ENCODE results near the gene HGFAC. TPM values are rescaled to one million over a fixed set of nuclear protein-coding genes. Genes with fewer than 3 reads are reported as not detected.

Gene HGFAC
- total RNA-seq, 1 experiment from 2014 or later = 0.37 TPM

GRCh38 chr4:3427706-3428446, 13.9 kb upstream of the HGFAC start:
- Histone ChIP-seq H3K23me2 (ENCODE audit: insufficient read length, low read depth, low read length, poor library complexity, severe bottlenecking) (no peaks in the 10 kb centered on the region), H4K8ac (replicated peaks; ENCODE audit: insufficient read length, low read depth, low read length) (no peak overlapping the region), H3K9me3 (ENCODE audit: control insufficient read depth, low read depth, low read length) (no peaks in the 10 kb centered on the region), H3K79me2 (ENCODE audit: insufficient read depth, low read length) (no peaks in the 10 kb centered on the region), H4K91ac (ENCODE audit: insufficient read length, low read depth, low read length) (no peak overlapping the region), H3K56ac (ENCODE audit: insufficient read length, low read depth, low read length) (no peak overlapping the region), H2BK5ac (ENCODE audit: insufficient read length, low read length) (no peak overlapping the region), H2AK5ac (ENCODE audit: insufficient read length, low read length) (no peak overlapping the region), H3K9ac (ENCODE audit: extremely low read depth, insufficient read length, low read length) (no peak overlapping the region), H3K27ac (ENCODE audit: insufficient read length, low read depth, low read length) (no peak overlapping the region), H3K4me2 (ENCODE audit: insufficient read depth, insufficient read length, low read length) (no peak overlapping the region), H4K5ac (ENCODE audit: insufficient read length, low read depth, low read length) (no peak overlapping the region), H2BK12ac (ENCODE audit: insufficient read length, low read depth, low read length) (no peak overlapping the region), H3K4me1 (ENCODE audit: insufficient read depth, low read length) (no peaks in the 10 kb centered on the region), H3K23ac (ENCODE audit: insufficient read length, low read depth, low read length) (no peak overlapping the region), H3K4ac (ENCODE audit: low read depth, low read length) (no peak overlapping the region), H3K27me3 (ENCODE audit: insufficient read depth, low read length) (no peaks in the 10 kb centered on the region), H3T11ph (ENCODE audit: low read length) (no peak overlapping the region), H3K18ac (ENCODE audit: insufficient read length, low read depth, low read length) (no peak overlapping the region), H3K79me1 (ENCODE audit: insufficient read depth, low read depth, low read length, poor library complexity, severe bottlenecking) (no peaks in the 10 kb centered on the region), H2AFZ (ENCODE audit: low read length) (no peak overlapping the region), H4K20me1 (ENCODE audit: control insufficient read depth, insufficient read depth, insufficient read length) (no peaks in the 10 kb centered on the region), H3K14ac (ENCODE audit: insufficient read depth, low read length) (no peak overlapping the region), H2BK15ac (ENCODE audit: low read depth, low read length) (no peak overlapping the region), H2BK20ac (ENCODE audit: low read depth, low read length, poor library complexity, severe bottlenecking) (no peak overlapping the region), H2BK120ac (ENCODE audit: low read depth, low read length, poor library complexity, severe bottlenecking) (no peak overlapping the region)
- no peak overlapping the region; a peak in 1 of 5 replicates for H3K4me3 Mint-ChIP-seq
- H3K36me3 Mint-ChIP-seq (ENCODE audit: insufficient read depth in 1 of 3, low read depth in 3 of 3) = peaks cover 3 to 9% (median 8%) of the 10 kb centered on the region in 3 experiments; a peak in 5 of 7 replicates
- H3K27me3 Mint-ChIP-seq (ENCODE audit: low read depth) = no peaks in the 10 kb centered on the region
- peak overlapping the region in 1 of 3 experiments; percentile 40; a peak in 2 of 7 replicates for H3K27ac Mint-ChIP-seq
- TF ChIP-seq, protein P1, sequence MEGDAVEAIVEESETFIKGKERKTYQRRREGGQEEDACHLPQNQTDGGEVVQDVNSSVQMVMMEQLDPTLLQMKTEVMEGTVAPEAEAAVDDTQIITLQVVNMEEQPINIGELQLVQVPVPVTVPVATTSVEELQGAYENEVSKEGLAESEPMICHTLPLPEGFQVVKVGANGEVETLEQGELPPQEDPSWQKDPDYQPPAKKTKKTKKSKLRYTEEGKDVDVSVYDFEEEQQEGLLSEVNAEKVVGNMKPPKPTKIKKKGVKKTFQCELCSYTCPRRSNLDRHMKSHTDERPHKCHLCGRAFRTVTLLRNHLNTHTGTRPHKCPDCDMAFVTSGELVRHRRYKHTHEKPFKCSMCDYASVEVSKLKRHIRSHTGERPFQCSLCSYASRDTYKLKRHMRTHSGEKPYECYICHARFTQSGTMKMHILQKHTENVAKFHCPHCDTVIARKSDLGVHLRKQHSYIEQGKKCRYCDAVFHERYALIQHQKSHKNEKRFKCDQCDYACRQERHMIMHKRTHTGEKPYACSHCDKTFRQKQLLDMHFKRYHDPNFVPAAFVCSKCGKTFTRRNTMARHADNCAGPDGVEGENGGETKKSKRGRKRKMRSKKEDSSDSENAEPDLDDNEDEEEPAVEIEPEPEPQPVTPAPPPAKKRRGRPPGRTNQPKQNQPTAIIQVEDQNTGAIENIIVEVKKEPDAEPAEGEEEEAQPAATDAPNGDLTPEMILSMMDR (conservative IDR thresholded peaks at IDR 0.05) = no peak
- H3K9me3 Mint-ChIP-seq = no peaks in the 10 kb centered on the region
- WGBS (ENCODE audit: extremely low coverage, insufficient read length, low lambda C conversion rate) = no CpG with 5 or more reads among the region's 17 CpGs
- peaks cover 4 to 8% of the 10 kb centered on the region in 2 experiments; a peak in 3 of 4 replicates for H3K4me1 Mint-ChIP-seq
- DNase-seq = no peak

All from H9 (cell line).